Cardiac fibroblast (primary cell): ENCODE results near the gene PXN.
"Not testable (repeated sequence)": the region's sequence is repeated elsewhere in the genome, so short reads cannot be mapped to it uniquely, and the experiment has no call there.

Experiments used
- DNase-seq, 2 donors: peaks; one replicate each; pipeline versions ENCODE4 v3.0.0 to v3.0.0-alpha.2; 2010; ENCODE audit warnings: low read depth in 2 of 2
- H3K4me3 ChIP-seq, 2 donors: replicated peaks in 1 of 2; 1 replicate in 1 of 2; 2 replicates in 1 of 2; pipeline ENCODE4 v1.5.1; 2011; ENCODE audit warnings: low read depth in 2 of 2, low read length in 2 of 2, mild to moderate bottlenecking in 2 of 2, moderate library complexity in 1 of 2
- CTCF ChIP-seq: IDR thresholded peaks from one replicate; pipeline ENCODE4 v1.5.1; 2011; ENCODE audit warnings: low read depth, mild to moderate bottlenecking, low read length, inconsistent platforms

Gene PXN

GRCh38 chr12:120211243-120211903 lies 54.2 kb downstream of the PXN start:
- no peak overlapping the region for H3K4me3 ChIP-seq
- TF ChIP-seq CTCF = no peak
- DNase-seq = no peak

GRCh38 chr12:120209851-120210250 lies 55.7 kb downstream of the PXN start:
- H3K4me3 ChIP-seq = no peak overlapping the region
- no peak for TF ChIP-seq CTCF
- no peak for DNase-seq

DNA sequence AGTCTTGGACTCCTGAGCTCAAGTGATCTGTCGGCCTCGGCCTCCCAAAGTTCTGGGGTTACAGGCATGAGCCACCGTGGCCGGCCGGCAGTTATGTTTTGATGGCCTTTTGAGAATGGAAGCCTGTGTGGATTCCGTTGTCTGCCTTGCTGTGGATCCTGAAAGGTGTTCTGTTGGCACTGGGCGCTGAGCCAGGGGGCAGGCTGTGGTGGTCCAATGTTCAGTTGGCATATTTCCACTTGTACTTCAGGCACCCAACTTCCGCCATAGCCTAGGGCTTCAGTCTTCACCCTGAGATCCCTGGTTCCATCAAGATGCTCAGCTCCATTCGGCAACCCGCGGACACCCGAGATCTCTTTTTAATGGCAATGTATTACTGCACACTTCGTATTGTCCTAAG lies 58.3 kb downstream of the PXN start:
- no peak for TF ChIP-seq CTCF
- no peak overlapping the region for H3K4me3 ChIP-seq

DNA sequence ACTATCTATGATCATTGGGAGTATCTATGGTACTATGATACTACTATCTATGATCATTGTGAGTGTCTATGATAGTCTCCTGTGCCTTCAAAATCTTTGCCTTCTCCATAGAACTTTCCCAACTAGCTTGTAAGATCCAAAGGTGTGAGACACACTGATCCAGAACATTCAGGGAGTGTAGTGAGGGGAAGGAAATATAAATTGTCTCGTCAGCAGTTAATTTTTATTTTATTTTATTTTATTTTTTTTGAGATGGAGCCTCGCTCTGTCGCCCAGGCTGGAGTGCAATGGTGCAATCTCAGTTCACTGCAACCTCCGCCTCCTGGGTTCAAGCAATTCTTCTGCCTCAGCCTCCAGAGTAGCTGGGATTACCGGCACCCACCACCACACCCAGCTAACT lies 58.7 kb downstream of the PXN start:
- not testable (repeated sequence) for DNase-seq, H3K4me3 ChIP-seq

More for the DNA sequence above, 58.3 kb downstream of the PXN start:
- no peak for DNase-seq

DNA sequence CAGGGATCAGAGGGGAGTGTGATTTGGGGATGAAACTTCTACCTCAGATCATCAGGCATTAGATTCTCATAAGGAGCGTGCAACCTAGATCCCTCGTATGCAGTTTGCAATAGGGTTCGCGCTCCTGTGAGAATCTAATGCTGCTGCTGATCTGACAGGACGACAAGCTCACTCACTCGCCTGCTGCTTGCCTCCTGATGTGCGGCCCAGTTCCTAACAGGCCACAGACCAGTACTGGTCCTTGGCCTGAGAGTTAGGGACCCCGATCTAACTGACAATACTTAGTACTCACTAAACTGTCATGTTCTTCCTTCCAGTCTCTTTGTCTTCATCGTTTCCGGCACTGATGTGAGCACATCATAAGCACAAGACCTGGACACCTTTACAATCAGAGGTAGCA lies 59.3 kb downstream of the PXN start:
- no peak for TF ChIP-seq CTCF
- no peak overlapping the region for H3K4me3 ChIP-seq
- no peak for DNase-seq

- TF ChIP-seq CTCF = no peak
- no peak for DNase-seq
- H3K4me3 ChIP-seq = no peak overlapping the region
These were observed 61.4 kb downstream of the PXN start for GRCh38 chr12:120204171-120204570.

- H3K4me3 ChIP-seq = peak overlapping the region; percentile 91 to 97
- no peak for DNase-seq
- TF ChIP-seq CTCF = no peak
These were observed 65.1 kb downstream of the PXN start for GRCh38 chr12:120200364-120200800.
